HG03064 (cell line): Measurements from ENCODE around the gene SH3GL1.

Experiments used
- ATAC-seq: cut with Tn5 transposase; IDR thresholded peaks from one replicate; pipeline ENCODE4 v1.9.1; 2021; ENCODE audit warnings: low read depth; ENCODE audit not compliant: unreplicated experiment

Gene SH3GL1

GRCh38 chr19:4432918-4433506 lies 32.7 kb upstream of the SH3GL1 start:
- ATAC-seq, result no peak

DNA sequence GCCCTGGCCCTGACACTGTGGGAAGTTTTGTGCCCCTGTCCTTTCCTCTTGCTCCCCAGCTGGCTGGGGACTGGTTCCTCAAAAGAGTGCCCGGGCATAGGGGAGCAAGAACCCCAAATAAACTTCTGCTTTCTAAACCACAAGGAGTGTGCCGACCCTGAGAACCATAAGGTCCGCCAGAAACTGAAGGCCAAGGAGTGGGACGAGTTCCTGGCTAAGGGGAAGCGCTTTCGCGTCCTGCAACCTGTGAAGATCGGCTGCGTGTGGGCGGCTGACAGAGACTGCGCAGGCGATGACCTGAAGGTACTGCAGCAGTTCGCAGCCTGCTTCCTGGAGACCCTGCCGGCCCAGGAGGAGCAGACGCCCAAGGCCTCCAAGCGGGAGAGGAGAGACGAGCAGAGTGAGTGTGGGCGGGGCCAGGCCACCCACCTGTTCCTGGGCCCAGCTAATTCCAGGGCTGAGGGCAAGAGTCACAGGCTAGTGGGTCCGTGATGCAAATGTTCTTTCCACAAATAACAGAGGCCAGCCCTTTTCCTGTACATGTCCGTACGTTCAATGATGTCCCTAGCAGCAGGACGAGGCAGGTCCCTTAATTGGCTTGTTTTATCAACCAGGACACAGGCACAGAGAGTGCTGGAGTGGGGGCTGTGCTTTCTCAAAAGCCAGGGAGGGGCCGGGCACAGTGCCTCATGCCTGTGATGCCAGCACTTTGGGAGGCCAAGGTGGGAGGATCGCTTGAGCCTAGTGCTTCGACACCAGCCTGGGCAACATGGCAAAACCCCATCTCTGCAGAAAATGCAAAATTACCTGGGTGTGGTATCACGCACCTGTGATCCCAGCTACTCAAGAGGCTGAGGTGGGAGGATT lies 31.7 kb upstream of the SH3GL1 start:
- no peak for ATAC-seq

DNA sequence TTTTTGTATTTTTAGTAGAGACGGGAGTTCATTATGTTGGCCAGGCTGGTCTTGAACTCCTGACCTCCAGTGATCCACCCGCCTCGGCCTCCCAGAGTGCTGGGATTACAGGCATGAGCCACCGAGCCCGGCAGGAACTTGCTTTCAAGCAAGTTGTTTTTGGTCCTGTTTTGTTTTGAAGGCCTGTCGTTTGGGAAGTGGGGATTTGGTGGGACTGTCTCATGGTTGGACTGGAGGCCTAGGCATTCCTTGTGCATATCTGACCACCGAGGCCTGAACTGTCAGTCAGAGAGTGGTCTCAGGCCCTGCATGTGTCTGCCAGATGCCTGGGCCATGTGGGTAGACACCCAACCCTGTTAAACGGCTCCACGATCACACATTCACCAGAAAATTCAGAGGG lies 30.9 kb upstream of the SH3GL1 start:
- ATAC-seq, result no peak

- ATAC-seq, result no peak
Observed at GRCh38 chr19:4430760-4431159, 30.4 kb upstream of the SH3GL1 start.

GRCh38 chr19:4429771-4430171 lies 29.4 kb upstream of the SH3GL1 start:
- no peak for ATAC-seq

DNA sequence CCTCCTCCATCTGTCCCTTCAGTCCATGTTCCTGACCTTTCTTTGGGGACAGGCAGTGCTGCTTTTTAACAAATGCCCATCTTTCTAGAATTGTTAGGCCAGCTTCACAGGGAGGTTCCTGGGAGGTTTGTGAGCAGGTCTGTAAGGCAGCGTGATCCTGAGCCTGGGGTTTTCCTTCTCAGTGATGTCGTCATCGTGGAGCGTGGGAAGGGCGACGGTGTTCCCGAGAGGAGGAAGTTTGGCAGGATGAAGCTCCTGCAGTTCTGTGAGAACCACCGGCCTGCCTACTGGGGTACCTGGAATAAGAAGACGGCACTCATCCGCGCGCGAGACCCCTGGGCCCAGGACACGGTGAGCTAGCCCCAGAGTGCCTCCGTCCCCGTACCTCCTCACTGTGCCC lies 28.9 kb upstream of the SH3GL1 start:
- ATAC-seq, result no peak

DNA sequence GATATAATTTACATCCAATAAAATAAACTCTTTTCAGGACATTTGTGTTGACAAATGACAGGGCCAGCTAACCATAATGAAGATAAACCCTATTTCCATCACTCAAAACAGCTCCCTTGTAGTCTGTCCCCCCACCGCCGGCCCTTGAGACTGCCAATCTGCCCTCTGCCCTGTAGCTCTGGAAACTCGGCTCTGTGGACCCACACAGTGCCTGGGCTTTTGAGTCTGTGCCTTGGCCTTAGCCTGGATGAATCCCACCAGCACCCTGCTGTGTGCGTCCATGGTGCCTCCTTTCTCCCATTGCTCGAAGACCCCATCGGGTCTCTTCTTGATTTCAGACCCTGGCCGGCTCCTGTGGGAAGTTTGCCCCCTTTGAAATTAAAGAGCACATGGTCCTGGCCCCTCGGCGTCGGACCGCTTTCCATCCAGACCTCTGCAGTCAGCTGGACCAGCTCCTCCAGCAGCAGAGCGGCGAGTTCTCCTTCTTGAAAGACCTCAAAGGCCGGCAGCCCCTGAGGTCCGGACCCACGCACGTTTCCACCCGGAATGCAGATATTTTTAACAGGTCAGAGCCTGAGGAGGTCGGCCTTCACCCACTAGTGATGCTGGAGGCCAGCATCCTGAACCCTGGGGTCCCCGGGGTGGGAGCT lies 28.1 kb upstream of the SH3GL1 start:
- no peak for ATAC-seq

DNA sequence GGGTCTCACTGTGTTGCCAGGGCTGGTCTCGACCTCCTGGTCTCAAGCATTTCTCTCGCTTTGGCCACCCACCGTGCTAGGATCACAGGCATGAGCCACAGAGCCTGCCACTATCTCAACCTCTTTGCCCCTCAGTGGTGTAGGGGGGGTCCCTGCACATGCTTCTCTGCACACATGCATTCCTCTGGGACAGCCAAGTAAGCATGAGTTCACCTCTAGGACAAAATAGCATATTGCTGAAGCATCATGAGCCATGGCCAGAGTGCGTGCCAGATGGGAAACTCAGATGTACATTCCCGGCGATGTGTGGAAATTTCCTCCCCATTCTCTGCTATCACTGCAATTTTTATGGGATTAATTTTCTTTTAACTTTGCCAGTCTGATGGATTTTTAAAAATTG lies 25.2 kb upstream of the SH3GL1 start:
- ATAC-seq, result no peak

GRCh38 chr19:4423416-4424126 lies 23.2 kb upstream of the SH3GL1 start:
- no peak for ATAC-seq

DNA sequence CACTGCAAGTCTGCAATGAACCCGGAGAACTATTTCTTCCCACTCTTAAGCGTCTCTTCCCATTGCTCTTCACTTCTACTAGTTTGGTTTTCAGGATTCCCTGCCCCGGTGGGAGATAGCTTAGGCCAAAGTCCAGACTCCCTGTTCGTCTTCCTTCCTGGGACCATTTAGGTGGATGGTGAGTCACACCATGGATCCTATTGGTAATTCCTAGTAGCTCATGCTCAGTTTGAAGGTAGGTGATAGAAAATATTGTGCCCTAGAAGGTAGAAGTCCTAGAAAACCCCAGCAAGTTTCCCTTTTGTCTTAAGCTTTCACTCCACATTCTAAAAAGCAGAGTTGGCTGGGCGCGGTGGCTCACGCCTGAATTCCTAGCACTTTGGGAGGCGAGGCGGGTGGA lies 15.9 kb upstream of the SH3GL1 start:
- no peak for ATAC-seq

DNA sequence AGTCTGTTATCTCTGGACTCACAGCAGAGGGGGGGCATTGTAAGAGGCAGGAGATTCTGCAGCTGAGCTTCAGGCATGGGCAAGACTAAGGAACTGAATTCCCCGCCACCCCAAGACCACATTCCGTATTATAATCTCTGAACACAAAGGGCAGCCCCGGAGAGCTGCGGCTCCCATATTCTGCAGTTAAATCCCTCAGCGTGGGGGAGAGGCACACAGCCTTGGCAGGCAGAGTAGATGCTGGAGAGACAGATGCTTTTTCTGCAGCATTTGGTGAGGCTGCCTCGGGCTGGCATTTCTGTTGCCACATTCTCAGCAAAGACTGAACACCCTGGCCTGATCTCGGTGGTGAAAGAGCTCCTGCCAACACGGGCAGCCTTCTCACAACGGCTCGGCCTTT lies 15.0 kb upstream of the SH3GL1 start:
- no peak for ATAC-seq

- no peak for ATAC-seq
Observed at GRCh38 chr19:4414800-4415321, 14.5 kb upstream of the SH3GL1 start.

- no peak for ATAC-seq
Observed at GRCh38 chr19:4414144-4414799, 13.9 kb upstream of the SH3GL1 start.

DNA sequence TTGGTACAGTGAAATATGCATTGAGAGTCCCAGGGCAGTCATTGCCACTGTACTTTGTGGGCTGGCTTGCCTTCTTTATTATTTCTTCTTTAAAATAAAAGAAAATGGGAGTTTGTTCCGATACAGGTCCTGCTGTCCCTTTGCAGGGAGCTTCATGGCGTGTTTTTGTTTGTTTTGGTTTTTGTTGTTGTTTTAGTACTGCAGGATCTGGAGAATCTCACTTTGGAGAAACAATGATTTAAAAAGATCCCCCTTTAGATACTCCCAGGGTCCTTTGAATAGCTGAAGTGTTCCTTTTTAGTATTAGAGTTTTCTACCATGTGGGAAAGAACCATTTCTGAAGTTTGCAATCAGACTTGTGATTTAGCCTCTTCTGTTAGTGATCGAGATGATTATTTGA lies 13.2 kb upstream of the SH3GL1 start:
- ATAC-seq, result no peak

- ATAC-seq, result no peak
Observed at GRCh38 chr19:4409123-4409933, 9.0 kb upstream of the SH3GL1 start.

DNA sequence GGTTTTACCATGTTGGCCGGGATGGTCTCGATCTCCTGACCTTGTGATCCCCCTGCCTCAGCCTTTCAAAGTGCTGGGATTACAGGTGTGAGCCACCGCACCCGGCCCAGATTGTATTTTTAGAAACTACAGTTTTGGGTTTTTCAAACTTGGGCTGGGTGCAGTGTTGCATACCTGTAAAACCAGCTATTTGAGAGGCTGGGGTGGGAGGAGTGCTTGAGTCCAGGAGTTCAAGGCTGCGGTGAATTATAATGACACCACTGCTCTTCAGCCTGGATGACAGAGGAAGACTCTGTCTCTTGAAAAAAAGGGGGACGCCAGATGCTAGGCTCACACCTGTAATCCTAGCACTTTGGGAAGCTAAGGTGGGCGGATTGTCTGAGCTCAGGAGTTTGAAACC lies 6.3 kb upstream of the SH3GL1 start:
- ATAC-seq, result no peak

DNA sequence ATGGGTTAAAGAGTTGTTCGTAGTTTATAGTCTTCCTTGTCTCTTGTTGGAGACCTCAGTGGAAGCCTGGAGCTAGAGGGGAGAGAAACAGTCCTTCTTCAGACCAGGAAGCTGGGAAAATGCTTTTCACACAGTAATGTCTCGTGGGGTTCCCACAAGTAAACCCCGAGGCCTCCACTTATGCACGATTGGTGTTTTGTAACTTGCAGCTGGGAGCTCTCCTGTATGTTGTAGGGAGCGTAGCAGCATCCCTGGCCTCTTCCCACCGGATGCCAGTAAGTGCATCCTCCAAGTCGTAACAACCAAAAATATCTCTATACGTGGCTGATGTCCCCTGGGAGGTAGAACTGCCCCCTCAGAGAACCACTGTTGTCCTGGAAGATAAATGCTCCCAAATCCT lies 5.6 kb upstream of the SH3GL1 start:
- ATAC-seq, result no peak

- ATAC-seq, result no peak
Observed at GRCh38 chr19:4403005-4403761, 2.8 kb upstream of the SH3GL1 start.
